Stimulated activated CD8-positive, alpha-beta memory T cell treated with anti-CD3 and anti-CD28 coated beads, Interleukin-4, amount 100 ng/mL, for 4 hours (primary cell): ENCODE data around the gene ARHGEF7.
"Not testable (repeated sequence)": the region's sequence is repeated elsewhere in the genome, so short reads cannot be mapped to it uniquely, and the experiment has no call there.

Experiments used
- DNase-seq, 2 donors: peaks; one replicate each; pipeline ENCODE4 v3.0.0-alpha.2; 2020; ENCODE audit warnings: low read depth in 2 of 2, low spot score in 1 of 2

The ARHGEF7 gene

GRCh38 chr13:111115061-111115964, at the start of gene ARHGEF7:
Gene ARHGEF7, plus strand, starts transcription at chr13:111115310. Its CDS starts 217 bp downstream, at chr13:111115527.
- DNase-seq = no peak

- no peak for DNase-seq
Observed at GRCh38 chr13:111065698-111066097, 49.4 kb upstream of the ARHGEF7 start.

GRCh38 chr13:111066544-111066943, 48.6 kb upstream of the ARHGEF7 start:
- DNase-seq = no peak

- DNase-seq = no peak
Observed at GRCh38 chr13:111068009-111068350, 47.1 kb upstream of the ARHGEF7 start.

- DNase-seq = not testable (repeated sequence)
Observed at GRCh38 chr13:111071120-111071519, 44.0 kb upstream of the ARHGEF7 start.

- not testable (repeated sequence) for DNase-seq
Observed at GRCh38 chr13:111071526-111071925, 43.6 kb upstream of the ARHGEF7 start.

- DNase-seq = no peak
Observed at GRCh38 chr13:111074826-111075225, 40.3 kb upstream of the ARHGEF7 start.

- no peak for DNase-seq
Observed at GRCh38 chr13:111076155-111077013, 38.7 kb upstream of the ARHGEF7 start.

- no peak for DNase-seq
Observed at GRCh38 chr13:111079375-111079774, 35.7 kb upstream of the ARHGEF7 start.

- DNase-seq = no peak
Observed at GRCh38 chr13:111080642-111081041, 34.5 kb upstream of the ARHGEF7 start.

GRCh38 chr13:111082240-111082639, 32.9 kb upstream of the ARHGEF7 start:
- DNase-seq = no peak

GRCh38 chr13:111082769-111083168, 32.3 kb upstream of the ARHGEF7 start:
- DNase-seq = not testable (repeated sequence)

GRCh38 chr13:111083693-111084092, 31.4 kb upstream of the ARHGEF7 start:
- not testable (repeated sequence) for DNase-seq

GRCh38 chr13:111090169-111090568, 24.9 kb upstream of the ARHGEF7 start:
- DNase-seq = no peak

GRCh38 chr13:111092685-111093084, 22.4 kb upstream of the ARHGEF7 start:
- DNase-seq = no peak

- no peak for DNase-seq
Observed at GRCh38 chr13:111093136-111093535, 22.0 kb upstream of the ARHGEF7 start.

- no peak for DNase-seq
Observed at GRCh38 chr13:111093634-111094033, 21.5 kb upstream of the ARHGEF7 start.

GRCh38 chr13:111095031-111095840, 19.9 kb upstream of the ARHGEF7 start:
- DNase-seq = no peak

- DNase-seq = no peak
Observed at GRCh38 chr13:111095911-111096501, 19.1 kb upstream of the ARHGEF7 start.

- DNase-seq = no peak
Observed at GRCh38 chr13:111099290-111099689, 15.8 kb upstream of the ARHGEF7 start.

GRCh38 chr13:111110054-111110453, 5.1 kb upstream of the ARHGEF7 start:
- no peak for DNase-seq
